GM15510 (cell line): ENCODE results near the gene ZNF486.
A peak's percentile ranks its signal among the peaks of the same experiment; 100 is the strongest.

Source experiments
- POLR2A ChIP-seq: IDR thresholded peaks from 3 replicates; pipeline ENCODE4 v1.6.1; 2011; ENCODE audit warnings: borderline replicate concordance; ENCODE audit not compliant: insufficient read length; ENCODE audit errors: extremely low read depth

Gene ZNF486

DNA sequence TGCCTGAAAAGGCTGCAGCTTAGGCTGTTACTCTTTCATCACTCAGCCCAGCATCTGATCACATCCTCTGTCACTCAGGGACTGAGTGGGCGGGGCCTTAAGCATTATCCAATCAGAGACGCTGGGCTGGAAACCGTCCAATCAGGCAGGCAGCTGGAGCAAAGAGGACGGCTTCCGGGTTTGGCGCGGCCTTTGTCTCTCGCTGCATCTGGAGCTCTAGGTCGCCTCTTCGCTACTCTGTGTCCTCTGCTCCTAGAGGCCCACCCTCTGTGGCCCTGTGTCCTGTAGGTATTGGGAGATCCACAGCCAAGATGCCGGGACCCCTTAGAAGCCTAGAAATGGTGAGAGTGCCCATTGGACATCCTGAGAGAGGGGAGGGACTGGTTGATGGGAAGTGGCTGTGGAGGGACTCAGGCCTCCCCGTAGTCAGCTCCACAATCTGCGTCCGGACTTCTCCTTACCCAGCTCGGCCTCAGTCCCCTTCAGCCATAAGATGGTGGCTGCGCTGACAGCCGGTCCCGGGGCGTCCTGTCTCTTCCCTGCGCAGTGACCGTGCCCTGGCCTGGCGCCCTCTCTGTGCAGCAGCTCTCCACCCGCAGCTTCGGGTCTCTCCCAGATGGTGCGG, at the start of gene ZNF486:
Gene ZNF486 (plus strand): TSS at position 195 of the 625 bp plus-strand sequence. CDS start 117 bp downstream, at position 312.
- TF ChIP-seq POLR2A = peak; percentile 22

DNA sequence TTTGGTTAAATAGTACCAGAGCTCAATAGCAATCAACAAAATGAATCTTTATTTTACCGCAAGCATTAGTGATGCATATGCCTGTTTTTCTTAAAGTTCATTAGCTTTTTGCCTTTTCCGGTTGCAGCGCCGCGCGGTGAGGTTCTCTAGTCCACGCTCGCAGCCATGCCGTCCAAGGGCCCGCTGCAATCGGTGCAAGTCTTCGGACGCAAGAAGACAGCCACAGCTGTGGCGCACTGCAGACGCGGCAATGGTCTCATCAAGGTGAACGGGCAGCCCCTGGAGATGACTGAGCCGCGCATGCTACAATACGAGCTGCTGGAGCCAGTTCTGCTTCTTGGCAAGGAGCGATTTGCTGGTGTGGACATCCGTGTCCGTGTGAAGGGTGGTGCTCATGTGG, 42.1 kb upstream of the ZNF486 start:
- no peak for TF ChIP-seq POLR2A

DNA sequence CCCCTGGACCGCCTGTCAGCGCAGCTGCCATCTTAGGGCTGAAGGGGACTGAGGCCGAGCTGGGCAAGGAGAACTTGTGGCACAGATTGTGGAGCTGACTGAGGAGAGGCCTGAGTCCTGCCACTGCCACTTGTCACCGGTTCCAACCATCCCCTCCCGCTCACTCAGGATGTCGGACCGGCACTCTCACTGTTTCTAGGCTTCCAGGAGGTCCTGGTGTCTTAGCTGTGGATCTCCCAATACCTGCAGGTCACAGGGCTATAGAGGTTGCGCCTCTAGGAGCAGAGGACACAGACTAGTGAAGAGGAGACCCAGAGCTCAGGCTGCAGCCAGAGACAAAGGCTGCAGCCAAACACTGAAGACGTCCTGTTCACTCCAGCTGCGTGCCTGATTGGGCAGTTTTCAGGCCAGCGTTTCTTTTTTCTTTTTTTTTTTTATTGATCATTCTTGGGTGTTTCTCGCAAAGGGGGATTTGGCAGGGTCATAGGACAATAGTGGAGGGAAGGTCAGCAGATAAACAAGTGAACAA, 15.3 kb upstream of the ZNF486 start:
- TF ChIP-seq POLR2A = no peak

DNA sequence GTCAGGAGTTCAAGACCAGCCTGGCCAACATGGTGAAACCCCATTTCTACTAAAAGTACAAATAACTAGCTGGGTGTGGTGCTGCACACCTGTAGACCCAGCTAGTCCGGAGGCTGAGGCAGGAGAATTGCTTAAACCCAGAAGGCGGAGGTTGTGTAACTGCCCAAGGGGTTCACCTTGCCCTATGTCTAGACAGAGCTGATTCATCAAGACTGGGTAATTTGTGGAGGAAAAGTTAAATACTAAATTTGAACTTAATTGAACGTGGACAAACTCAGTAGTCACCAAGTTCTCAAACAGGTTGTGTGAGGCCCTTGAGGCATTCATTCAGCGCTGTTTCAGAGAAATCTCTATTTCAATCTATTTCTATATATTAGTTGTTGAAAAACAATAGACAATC, 13.7 kb upstream of the ZNF486 start:
- TF ChIP-seq POLR2A = no peak

DNA sequence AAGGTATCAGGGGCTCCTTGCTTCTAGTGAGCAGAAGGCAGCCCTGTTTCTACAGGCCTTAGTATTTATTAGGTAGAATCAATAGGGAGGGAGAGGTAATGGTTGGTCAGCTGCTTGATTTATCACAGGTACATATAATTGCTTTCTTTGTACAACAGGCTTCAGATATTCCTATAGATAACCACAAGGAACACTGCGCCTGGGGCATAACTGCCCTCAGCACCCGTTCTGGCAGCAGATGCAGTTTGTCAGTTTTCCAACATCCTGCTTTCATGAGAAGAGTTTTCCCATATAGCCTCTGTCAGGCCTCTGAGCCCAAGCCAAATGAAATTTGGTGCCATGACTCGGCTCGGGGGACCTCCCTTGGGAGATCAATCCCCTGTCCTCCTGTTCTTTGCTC, 12.4 kb upstream of the ZNF486 start:
- no peak for TF ChIP-seq POLR2A

DNA sequence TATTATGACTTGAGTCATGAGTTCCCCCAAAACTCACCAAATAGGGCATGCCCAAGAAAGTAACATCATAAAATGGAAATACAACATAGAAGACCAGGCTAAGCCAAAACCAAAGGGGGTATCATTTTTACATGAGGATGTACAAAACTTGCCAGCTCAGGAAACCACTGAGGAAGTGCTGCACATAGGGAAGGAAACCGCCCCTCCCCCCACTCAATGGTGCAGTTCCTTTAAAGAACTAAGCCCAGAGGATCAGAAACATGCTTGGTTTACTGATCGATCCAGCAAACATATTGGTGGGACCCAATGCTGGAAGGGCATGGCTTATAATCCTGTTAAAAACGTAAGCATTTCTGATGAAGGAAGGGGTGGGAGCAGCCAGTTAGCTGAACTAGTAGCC, 4.2 kb upstream of the ZNF486 start:
- no peak for TF ChIP-seq POLR2A

- no peak for TF ChIP-seq POLR2A
Observed at GRCh38 chr19:20164456-20164855, 2.6 kb upstream of the ZNF486 start.

GRCh38 chr19:20165971-20166592, 932 bp upstream of the ZNF486 start:
- no peak for TF ChIP-seq POLR2A

DNA sequence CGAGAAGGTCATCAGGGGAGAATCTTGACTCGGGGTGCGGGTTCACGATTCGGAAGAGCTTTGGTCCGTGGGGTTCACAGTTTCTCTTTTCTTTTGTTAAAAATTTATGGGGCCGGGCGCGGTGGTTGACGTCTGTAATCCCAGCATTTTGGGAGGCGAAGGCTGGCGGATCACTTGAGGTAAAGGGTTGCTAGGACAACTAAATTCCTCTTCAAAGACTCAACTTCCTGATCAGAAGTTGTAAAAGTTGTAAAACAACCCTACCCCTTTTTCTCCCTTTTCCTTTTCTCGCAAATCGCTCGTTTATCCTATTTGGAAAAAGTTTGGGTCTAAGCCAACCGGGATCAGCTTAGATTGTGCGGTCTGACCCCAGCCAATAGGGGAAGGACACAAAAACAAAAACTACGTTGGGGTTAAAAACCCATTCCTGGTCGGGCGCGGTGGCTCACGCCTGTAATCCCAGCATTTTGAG, 673 bp downstream of the ZNF486 start:
- TF ChIP-seq POLR2A = no peak

- TF ChIP-seq POLR2A = no peak
Observed at GRCh38 chr19:20171285-20171684, 4.3 kb downstream of the ZNF486 start.

GRCh38 chr19:20182222-20182785, 15.3 kb downstream of the ZNF486 start:
- no peak for TF ChIP-seq POLR2A

DNA sequence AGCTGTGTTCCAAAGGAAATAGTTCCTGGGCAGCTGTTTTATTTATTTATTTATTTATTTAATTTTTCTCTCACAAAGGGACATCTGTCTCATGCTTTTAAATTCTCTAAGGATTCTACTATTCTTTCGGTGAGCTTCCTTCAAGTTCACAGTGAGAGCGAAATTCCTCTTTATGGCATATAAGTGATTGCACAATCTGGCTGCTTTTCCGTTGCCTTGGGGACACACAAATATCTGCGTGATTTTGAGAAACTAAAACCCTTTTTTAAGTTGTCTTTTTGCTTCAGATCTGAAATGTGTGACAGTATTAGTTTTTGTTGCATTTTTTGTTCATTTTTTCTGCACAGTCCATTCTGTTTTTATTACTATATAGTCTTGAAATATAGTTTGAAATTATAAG, 19.2 kb downstream of the ZNF486 start:
- no peak for TF ChIP-seq POLR2A

DNA sequence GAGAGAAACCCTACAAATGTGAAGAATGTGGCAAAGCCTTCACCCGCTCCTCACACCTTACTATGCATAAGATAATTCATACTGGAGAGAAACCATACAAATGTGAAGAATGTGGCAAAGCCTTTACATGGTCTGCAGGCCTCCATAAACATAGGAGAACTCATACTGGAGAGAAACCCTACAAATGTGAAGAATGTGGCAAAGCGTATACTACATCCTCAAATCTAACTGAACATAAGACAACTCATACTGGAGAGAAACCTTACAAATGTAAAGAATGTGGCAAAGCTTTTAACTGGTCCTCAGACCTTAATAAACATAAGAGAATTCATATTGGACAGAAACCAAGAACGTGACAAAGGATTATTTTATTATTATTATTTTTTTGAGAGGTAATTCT, 30.7 kb downstream of the ZNF486 start:
- TF ChIP-seq POLR2A = no peak

GRCh38 chr19:20209051-20209450, 42.0 kb downstream of the ZNF486 start:
- no peak for TF ChIP-seq POLR2A

DNA sequence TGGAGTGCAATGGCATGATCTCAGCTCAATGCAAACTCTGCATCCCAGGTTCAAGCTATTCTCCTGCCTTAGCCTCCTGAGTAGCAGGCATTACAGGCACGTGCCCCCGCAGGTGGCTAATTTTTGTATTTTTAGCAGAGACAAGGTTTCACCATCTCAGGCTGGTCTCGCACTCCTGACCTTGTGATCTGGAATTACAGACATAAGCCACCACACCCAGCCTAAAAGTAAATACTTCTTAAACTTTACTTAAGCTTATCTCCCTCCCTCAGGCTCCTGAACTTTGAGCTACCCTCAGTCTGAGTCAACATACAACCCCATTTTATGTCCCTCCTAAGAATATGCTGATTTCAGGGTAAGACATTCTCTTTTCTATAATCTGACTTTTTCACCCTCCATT, 66.1 kb downstream of the ZNF486 start:
- no peak for TF ChIP-seq POLR2A

GRCh38 chr19:20235156-20235555, 68.1 kb downstream of the ZNF486 start:
- TF ChIP-seq POLR2A = no peak
